Ovary (tissue), 3 donors: ENCODE results near the gene GNAL.

Experiments used
- CTCF ChIP-seq, 3 donors: fragments of 450-650 bp in 2 of 3; fragments of 200-600 bp in 1 of 3; IDR thresholded peaks; one replicate each; pipeline versions ENCODE4 v1.5.1 to v1.8.0; 2016 to 2022; ENCODE audit warnings: antibody characterized with exemption in 3 of 3, mild to moderate bottlenecking in 1 of 3
- POLR2A ChIP-seq: fragments of 450-650 bp; IDR thresholded peaks from one replicate; pipeline ENCODE4 v1.6.1; 2017; ENCODE audit warnings: antibody characterized with exemption, mild to moderate bottlenecking, moderate library complexity
- donor health status: DM: no; HTN: no; CAD: no.

- TF ChIP-seq CTCF (IDR thresholded peaks at IDR 0.05) (no peak), POLR2A (no peak)
Observed at GRCh38 chr18:11657152-11657551, 31.9 kb upstream of the GNAL start.
